Cardiac ventricle fibroblast (primary cell): Measurements from ENCODE around the gene IRF9. TPM values are rescaled to one million over a fixed set of nuclear protein-coding genes. Genes with fewer than 3 reads are reported as not detected.

ENCODE experiments used
- total RNA-seq: library from RNA; depleted of rRNA; stranded (reverse); fragments of >200 nt; gene quantifications from 2 replicates; pipeline ENCODE4 v1.2.3, GENCODE V29; 2015

IRF9 gene, protein sequence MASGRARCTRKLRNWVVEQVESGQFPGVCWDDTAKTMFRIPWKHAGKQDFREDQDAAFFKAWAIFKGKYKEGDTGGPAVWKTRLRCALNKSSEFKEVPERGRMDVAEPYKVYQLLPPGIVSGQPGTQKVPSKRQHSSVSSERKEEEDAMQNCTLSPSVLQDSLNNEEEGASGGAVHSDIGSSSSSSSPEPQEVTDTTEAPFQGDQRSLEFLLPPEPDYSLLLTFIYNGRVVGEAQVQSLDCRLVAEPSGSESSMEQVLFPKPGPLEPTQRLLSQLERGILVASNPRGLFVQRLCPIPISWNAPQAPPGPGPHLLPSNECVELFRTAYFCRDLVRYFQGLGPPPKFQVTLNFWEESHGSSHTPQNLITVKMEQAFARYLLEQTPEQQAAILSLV
- total RNA-seq: 30.3 and 35.5 TPM in 2 replicates

DNA sequence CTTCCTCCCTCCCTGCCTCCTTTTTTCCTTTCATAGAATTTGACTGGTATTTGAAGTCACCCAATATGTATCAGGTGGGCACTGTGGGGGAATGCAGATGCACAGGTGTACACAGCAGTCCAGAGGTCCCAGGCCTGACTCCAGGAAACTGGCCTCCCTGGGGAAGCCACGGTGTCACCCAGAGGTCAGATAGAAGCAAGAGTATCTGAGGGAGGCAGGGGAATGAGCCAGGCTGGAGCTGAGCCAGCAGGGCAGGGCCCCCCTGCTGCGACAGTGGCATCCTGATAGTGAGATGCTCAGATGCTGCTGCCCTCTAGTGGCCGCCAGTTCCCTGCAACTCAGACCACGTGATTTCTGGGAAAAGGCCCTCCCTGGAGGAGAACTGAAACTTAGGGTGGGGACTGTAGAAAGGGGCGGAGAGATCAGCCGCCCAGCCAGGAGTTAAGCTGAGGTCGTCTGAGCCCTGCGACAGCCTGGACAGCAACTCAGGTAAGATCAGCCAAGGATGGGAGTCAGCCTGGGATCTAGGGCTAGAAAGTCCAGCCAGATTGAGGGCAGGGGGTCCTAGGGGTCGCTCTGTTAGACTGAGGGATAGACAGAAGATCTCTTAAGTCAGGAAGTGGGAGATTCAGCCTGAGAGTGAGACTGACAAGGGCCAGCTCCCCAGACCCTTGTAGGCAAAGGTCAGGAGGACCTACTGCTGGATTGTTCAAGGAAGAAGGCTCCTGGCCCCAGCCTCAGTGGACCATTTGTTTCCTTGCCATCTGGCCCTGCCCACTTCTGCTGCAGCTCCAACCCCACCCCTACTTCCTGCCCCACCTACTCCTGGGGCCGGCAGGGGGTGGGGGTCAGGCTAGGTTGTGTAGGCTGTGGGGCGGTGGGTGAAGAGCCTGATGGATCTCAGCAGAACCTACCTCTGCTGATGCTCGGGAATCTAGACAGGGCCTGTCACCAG is at the start of gene IRF9:
Gene IRF9 (plus strand): TSS at position 416 of the 955 bp plus-strand sequence. CDS start 880 bp downstream, outside the sequence.

GRCh38 chr14:24114532-24115421 is 46.3 kb upstream of the IRF9 start, which contains the start of the genes DCAF11 and NRL:
Gene DCAF11 (plus strand): TSS chr14:24114777. CDS start chr14:24115595, 818 bp downstream.
Gene NRL (minus strand): TSS chr14:24114949. CDS start chr14:24082848, 32,101 bp downstream.

DNA sequence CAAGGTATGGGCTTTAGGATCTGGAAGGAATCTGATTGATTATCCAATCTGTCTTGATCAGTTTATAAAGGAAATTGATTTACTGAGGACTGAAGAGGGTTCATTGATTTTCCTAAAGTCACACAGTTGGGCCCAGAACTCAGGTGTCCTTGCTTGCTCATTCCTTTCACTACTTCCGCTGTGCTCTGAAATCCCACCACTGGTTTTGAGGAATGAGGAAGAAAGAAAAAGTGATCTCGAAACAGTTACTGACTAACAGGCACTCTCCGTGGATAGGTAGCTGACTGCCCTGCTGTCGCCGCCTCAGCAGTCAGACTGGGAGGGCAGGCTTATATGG is 30.7 kb upstream of the IRF9 start, which contains the start of gene FITM1:
Gene FITM1 (plus strand): TSS at position 280 of the 337 bp plus-strand sequence. CDS start 905 bp downstream, outside the sequence.

DNA sequence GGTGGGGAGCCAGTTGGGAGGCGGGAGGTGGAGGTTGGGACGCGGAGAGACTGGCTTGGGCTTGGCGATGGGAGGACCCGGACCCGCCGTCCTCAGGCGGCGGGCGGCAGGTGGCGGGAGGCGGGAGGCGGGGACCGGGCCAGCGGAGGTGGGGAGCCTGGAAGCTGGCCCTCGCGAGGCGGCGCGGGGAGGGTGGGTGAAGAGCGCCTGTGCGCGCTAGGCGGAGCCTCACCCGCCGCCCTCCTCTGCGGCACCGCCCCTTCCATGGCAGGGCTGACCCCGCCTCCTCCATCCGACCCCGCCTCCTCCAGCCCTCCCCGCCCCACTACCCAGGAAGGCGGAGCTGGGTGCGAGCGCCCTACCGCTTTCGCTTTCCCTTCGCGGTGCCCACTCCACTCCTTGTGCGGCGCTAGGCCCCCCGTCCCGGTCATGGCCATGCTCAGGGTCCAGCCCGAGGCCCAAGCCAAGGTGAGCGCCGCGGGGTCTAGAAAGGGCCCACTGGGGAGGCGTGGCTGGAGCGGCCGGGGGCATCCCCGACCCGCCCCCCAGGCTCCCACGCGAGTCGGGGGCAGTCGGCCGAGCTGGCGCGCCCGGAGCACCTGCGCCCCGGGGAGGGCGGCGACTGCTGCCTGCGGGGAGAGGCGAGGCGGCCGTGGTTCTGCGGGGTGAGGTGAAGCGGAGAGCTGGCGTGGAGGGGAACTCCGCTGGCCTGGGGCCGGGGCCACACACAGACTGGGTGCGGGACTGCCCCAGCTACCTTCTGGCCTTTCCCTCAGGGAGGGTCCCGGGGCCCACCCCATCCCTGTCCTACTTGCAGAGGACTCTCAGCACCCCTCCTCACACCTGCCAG is 25.0 kb upstream of the IRF9 start, which contains the start of gene PSME1:
Gene PSME1 (plus strand): TSS at position 361 of the 850 bp plus-strand sequence. CDS start 69 bp downstream, at position 430.

DNA sequence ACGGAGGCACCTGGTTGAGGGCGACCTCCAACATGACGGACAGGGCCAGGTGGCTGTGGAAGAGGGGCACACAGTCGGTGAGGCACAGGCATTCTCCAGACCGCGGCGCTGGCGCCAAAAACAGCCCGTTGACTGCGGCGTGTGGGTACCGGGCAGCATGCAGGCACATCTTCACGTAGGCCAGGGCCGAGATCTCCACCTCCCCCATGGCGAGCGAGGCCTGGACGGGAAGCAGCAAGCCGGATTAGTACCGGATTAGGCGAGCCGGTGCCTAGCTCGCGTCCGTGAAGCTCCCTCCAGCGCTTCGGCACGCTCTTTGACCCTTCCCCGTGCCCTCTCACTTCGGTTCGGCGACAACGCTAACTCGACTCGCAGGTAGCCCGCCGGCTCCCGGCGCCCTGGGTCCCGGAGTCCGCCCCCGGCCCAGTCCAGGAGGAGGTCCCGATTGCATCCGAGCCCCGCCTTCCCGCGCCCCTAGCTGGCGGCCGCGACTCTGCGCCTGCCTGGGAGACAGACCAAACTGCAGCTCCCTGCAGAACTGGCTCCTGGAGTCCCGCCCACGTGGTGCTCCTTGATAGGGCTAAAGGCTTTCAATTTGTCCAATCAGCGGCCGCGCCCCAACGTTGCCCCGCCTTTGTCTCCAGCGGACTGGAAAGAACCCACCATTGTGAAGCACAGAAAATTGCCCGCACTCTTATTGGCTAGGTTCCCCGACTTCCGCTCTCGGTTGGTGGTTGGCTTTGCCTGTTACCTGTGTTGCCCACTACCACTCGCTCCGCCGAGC is 19.8 kb upstream of the IRF9 start, which contains the start of gene EMC9:
Gene EMC9 (minus strand): TSS at position 495 of the 784 bp plus-strand sequence. CDS start 287 bp downstream, at position 208.

GRCh38 chr14:24146453-24146977 is 14.6 kb upstream of the IRF9 start, which contains the start of gene PSME2:
Gene PSME2 (minus strand): TSS chr14:24146610. CDS start chr14:24146581, 29 bp downstream.

DNA sequence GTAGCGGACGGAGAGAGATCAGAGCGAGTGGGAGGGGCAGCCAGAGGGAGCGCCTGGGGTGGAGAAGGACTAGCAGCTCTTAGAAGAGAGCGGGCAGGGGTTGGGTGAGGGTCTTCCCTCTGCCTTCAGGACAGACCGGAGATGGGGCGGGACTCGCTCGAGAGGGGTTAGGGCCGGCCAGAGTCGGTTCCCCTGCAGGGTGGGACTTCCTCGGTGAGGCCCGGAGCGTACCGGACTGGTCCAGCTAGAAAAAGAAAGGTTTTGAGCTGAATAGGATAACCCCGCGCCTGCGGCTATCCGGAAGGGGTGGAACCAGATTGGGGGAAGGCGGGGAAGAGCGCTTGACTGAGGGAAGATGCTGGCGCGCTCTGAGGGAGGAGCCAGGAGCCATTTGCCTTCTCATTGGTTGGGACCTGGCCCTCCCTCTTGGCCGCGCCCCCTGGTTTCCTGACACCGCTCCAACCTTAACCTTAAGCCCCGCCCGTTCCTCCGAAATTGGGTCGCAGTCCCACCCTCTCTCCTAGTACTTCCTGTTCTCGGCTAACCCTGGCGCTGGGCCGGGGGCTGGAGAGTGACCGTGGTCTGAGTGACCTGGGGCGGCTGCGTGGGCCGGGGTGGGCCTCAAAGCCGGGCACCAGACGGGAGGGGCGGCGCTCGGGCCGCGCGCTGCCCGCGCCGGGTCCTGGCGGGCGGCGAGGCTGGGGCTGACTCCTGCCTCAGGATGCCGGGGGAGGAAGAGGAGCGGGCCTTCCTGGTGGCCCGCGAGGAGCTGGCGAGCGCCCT is 13.9 kb upstream of the IRF9 start, which contains the start of gene RNF31:
Gene RNF31 (plus strand): TSS at position 521 of the 783 bp plus-strand sequence. CDS start 201 bp downstream, at position 722.

GRCh38 chr14:24171422-24172260 is 10.6 kb downstream of the IRF9 start, which contains the start of gene REC8:
Gene REC8 (plus strand): TSS chr14:24172080. CDS start chr14:24172553, 473 bp downstream.

GRCh38 chr14:24188251-24189058 is 27.4 kb downstream of the IRF9 start, which contains the start of gene IPO4:
Gene IPO4 (minus strand): TSS chr14:24188816. CDS start chr14:24188787, 29 bp downstream.

DNA sequence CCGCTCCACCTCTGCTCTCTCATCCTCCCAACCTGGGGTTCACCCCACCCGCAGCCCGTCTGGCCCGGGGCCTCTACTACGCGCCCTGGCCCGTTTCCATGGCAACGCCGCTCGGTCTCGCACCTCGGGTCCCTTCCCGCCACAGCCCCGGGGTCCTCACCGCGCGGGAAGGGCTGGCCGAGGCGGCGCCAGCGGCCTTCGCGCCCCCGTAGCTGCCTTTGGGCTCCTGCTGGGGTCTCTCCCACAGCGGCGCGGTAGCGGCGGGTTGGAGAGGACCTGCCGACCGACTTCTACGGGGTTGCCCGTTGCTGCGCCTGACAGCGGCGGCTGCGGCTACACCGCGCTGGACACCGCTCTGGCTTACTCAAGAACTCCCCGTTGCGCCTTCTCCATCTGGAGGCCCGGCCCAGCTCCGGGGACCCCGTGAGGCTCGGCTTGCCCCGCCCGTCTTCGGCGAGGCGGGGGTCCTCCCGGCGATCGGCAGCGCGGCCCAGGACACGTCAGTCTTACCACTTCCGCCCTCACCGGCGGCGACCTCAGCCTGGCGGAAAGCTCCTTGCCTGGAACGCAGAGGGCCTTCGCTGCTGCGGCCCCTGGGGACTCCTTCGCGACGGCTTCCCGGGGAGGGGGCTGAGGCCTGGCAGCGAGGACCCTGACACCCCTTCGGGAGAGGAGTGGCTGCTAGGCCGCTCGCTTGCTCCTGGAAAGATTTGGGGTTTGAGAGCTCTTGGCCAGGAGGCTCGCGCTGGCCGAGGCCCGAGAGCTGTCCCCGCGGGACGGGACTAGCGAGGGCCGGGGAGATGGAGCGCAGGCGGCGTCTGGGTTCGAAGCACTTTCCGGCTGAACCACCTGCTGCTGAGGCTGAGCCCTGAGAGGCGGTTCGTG is 34.4 kb downstream of the IRF9 start, which contains the start of gene TM9SF1:
Gene TM9SF1 (minus strand): TSS at position 256 of the 885 bp plus-strand sequence. CDS start 422 bp downstream, outside the sequence.

GRCh38 chr14:24212924-24213865 is 52.1 kb downstream of the IRF9 start, which contains the start of gene CHMP4A:
Gene CHMP4A (minus strand): TSS chr14:24213488. CDS start chr14:24213439, 49 bp downstream.

DNA sequence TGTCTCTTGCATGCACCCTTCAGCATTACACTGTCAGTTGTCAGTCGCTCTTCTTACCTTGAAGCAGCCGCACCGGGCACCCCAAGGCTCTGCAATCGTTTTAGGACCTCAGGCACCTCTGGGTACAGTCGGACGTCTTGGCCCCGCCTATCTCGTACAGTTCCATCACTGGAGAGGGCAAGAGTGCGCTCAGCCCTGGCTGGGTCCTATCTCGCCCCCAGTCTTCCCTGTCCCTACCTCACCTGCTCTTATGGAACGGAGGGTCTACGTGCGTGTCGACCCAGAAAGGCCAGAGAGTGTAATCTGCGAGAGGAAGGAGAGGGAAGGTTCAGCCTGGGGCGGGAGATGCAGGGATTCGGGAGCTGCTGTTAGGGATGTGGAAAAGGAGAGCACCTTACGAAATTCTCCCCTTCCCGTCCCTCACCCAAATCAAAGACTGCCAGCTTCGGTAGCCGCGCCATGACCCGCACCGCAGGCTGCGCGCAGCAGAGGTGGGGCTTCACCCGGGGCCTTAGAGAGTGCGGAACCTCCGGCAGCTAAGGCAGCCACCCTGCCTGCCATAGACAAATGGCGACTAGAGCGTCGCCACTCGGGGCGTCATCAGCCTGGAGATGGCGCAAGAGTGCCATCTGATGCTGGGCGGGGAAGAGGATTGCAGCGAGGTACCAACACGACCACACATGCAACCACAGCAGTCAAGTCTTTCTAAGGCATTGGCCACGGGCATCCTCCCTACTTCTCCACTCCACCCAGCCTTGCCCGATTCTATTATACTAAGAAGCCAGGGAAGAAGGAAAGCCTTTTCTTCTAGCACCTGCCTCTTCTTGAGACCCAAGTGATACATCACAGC is 54.7 kb downstream of the IRF9 start, which contains the start of gene MDP1:
Gene MDP1 (minus strand): TSS at position 572 of the 850 bp plus-strand sequence. CDS start 111 bp downstream, at position 461.

